Stimulated activated CD8-positive, alpha-beta memory T cell treated with anti-CD3 and anti-CD28 coated beads, Interleukin-15, amount 100 ng/mL, for 4 hours (primary cell): ENCODE data around the gene LRP3.
"Not testable (repeated sequence)": the region's sequence is repeated elsewhere in the genome, so short reads cannot be mapped to it uniquely, and the experiment has no call there.

ENCODE experiments used
- DNase-seq, 2 donors: peaks; one replicate each; pipeline ENCODE4 v3.0.0-alpha.2; 2020; ENCODE audit warnings: low read depth in 2 of 2

LRP3 gene

DNA sequence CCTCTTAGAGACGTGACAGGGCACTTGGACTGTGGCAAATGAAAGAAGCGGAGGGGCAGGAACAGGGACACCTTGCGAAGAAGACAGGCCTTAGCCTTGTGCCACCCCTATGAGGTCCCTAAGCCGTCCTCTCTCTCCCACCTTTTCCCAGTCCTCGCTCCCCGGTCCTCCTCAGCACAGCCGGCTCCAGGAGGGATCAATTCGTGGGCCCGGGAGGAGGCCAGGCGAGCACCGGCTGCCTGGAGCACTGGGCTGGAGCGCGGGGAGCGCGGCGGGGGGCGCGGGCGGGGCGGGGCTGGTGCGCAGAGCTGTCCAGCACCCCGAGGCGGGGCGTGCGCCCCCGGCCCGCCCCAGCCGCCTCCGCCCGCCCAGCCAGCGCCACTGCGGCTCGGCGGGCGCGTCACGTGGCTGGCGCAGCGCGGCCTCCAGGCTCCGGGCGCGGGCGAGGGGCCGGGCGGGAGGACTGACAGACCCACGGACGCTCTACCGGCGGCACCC, at the start of gene LRP3:
Gene LRP3, plus strand, starts transcription at position 466 of the 498 bp plus-strand sequence. CDS start 456 bp downstream, outside the sequence.
- no peak for DNase-seq

- no peak for DNase-seq
These were observed 47.9 kb upstream of the LRP3 start for GRCh38 chr19:33146209-33146608.

- no peak for DNase-seq
These were observed 46.6 kb upstream of the LRP3 start for GRCh38 chr19:33147538-33147937.

DNA sequence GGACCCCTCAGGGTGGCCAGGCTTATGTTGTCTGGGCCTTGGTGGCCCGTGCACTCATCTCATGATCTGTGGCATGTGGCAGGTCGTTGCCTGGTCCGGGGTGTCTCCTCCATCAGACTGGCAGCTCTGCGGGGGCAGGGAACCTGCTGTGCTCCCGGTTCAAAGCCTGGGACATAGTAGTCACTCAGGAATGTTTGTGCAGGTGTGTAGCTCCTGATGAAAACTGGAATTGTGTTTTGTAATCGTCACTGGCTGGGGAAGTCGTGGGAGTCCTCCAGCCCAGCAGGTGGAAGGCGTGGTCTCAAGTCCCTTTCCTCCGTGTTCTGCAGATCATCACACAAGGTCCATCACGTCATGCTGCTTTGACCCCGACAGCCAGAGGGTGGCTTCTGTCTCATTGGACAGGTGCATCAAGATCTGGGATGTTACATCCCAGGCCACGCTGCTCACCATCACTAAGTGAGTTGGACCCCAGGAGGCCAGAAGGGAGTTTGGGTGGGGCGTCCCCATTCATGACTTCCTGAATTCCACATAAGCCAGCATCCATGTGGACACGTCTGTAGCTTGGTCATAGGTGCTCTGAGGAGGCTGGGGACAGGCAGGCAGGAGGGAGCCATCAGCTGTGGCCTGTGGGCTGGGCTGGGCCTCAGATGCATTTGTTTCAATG, 43.1 kb upstream of the LRP3 start:
- DNase-seq: no peak

GRCh38 chr19:33152176-33152575, 42.0 kb upstream of the LRP3 start:
- DNase-seq: no peak

GRCh38 chr19:33152625-33153024, 41.5 kb upstream of the LRP3 start:
- DNase-seq: not testable (repeated sequence)

DNA sequence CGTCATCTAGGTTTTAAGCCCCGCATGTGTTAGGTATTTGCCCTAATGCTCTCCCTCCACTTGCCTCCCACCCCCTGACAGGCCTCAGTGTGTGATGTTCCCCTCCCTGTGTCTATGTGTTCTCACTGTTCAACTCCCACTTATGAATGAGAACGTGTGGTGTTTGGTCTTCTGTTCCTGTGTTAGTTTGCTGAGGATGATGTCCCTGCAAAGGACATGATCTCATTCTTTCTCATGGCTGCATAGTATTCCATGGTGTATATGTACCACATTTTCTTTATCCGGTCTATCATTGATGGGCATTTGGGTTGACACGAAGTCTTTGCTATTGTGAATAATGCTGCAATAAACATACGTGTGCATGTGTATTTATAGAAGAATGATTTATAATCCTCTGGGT, 39.8 kb upstream of the LRP3 start:
- DNase-seq: not testable (repeated sequence)

GRCh38 chr19:33156334-33156733, 37.8 kb upstream of the LRP3 start:
- DNase-seq: no peak

- DNase-seq: no peak
These were observed 36.2 kb upstream of the LRP3 start for GRCh38 chr19:33157906-33158305.

DNA sequence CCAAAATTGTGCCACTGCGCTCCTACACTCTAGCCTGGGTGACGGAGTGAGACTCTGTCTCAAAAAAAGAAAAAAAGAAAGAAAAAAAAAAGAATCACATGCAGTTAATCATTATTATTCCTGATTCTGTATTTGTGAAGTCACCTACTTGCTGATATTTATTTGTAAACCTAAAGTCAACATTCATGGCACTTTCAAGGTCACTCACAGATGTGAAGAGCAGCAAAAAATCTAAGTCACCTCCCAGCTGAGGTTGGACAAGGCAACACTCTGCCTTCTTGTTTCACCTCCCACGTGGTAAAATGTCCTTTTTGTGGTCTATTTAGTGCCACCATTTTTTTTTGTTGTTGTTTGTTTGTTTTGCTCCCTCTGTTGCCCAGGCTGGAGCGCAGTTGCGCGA, 35.8 kb upstream of the LRP3 start:
- no peak for DNase-seq

DNA sequence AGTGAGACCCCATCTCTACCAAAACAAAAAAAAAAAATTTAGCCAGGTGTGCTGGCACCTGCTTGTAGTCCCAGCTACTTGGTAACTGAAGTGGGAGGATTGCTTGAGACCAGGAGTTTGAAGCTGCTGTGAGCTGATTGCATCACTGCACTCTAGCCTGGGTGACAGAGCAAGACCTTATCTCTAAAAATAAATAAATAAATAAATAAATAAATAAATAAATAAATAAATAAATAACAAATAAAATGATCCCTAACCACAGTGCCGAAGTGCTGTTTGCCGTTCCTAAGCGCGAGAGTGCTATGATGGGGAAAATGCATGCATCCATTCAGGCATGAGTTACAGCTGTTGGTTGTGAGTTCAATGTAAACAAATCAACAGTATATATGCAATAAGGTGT, 35.0 kb upstream of the LRP3 start:
- no peak for DNase-seq

GRCh38 chr19:33159893-33160292, 34.2 kb upstream of the LRP3 start:
- no peak for DNase-seq

DNA sequence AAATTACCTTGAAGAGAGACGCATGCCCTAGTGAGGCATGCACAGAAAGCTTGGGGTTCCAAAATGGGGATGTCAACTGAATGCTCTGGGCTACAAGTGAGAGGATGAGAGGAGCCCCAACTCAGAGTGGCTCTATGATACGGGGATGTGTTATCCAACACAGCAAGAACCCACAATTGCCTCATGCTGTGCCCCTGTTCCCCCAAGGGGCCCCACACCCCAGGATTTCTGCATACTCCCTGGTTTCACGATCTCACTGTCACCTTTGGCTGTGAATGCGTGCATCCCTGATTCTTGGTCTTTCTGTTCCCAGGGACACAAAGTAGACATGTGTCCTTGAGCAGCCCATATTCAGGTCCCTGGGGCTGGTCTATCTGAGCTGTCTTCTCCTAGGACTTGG, 32.9 kb upstream of the LRP3 start:
- DNase-seq: no peak

- no peak for DNase-seq
These were observed 30.6 kb upstream of the LRP3 start for GRCh38 chr19:33163481-33163880.

DNA sequence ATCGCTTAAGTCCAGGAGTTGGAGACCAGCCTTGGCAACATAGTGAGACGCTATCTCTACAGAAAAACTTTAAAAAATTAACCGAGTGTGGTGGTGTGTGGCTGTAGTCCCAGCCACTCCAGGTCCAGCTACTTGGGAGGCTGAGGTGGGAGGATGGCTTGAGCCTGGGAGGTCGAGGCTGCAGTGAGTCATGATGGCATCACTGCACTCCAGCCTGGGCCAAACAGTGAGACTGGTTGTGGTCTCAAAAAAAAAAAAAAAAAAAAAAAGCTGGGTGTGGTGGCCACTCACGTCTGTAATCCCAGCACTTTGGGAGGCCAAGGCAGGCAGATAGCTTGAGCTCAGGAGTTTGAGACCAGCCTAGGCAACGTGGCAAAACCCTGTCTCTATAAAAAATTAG, 28.1 kb upstream of the LRP3 start:
- not testable (repeated sequence) for DNase-seq

- no peak for DNase-seq
These were observed 26.7 kb upstream of the LRP3 start for GRCh38 chr19:33167438-33167837.

- DNase-seq: no peak
These were observed 25.6 kb upstream of the LRP3 start for GRCh38 chr19:33168528-33168927.

GRCh38 chr19:33171222-33171795, 22.8 kb upstream of the LRP3 start:
- no peak for DNase-seq

- no peak for DNase-seq
These were observed 22.2 kb upstream of the LRP3 start for GRCh38 chr19:33171916-33172359.

DNA sequence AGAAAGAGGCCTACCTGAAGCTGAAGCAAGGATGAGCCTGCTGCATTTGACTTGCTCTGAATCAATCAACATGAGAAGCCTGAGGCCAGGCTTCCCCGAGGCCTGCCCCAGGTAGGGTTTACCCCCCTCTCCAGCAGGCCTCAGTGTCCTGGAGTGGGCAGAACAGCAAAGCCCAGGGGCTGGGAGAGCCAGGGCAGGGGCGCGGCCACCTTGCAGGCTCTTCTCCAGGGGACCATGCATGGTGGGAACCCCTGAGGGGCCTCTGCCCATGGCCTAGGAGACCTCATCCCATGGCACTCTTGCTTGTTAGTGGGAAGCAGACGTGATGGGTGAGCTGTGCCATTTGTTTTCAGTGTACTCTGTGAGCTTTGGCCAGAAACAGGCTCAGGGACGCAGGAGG, 19.9 kb upstream of the LRP3 start:
- DNase-seq: no peak

DNA sequence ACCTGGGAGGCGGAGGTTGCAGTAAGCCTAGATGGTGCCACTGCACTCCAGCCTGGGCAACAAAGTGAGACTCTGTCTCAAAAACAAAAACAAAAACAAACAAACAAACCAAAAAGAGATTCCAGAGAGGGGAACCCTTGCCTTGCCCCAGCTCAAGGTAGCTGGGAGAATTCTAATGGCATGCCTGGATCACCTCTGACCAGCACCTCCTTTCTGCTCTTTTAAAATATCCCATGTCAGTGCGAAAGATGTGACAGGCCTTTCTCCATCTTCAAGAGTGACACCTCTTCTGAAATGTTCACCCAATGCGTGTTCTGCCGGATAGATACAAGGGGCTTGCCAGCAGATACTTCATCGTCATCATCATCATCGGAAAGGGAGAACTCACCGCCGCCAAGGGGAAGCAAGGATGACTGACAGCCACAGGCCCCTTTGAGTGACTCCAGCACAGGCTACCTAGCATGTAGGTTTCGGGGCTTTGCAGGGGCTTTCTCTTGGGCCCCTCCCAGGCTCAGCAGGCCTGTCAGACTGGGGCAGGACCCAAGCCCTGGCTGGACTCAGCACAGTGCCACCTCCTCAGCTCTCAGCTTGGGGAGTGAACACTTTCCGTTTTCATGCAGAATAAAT, 18.9 kb upstream of the LRP3 start:
- no peak for DNase-seq

- no peak for DNase-seq
These were observed 18.1 kb upstream of the LRP3 start for GRCh38 chr19:33175886-33176669.
